Stimulated activated CD4-positive, alpha-beta T cell treated with anti-CD3 and anti-CD28 coated beads, TNF-alpha, amount 100 ng/mL, for 24 hours (primary cell): ENCODE measurements around the gene ANKRD31.
"Not testable (repeated sequence)": the region's sequence is repeated elsewhere in the genome, so short reads cannot be mapped to it uniquely, and the experiment has no call there.

ENCODE experiments used
- DNase-seq, 3 experiments: peaks; one replicate each; pipeline ENCODE4 v3.0.0-alpha.2; 2020; ENCODE audit warnings: low read depth in 3 of 3

The ANKRD31 gene

GRCh38 chr5:75142566-75143136 is 94.0 kb downstream of the ANKRD31 start:
- DNase-seq: no peak

GRCh38 chr5:75140277-75140676 is 96.4 kb downstream of the ANKRD31 start:
- no peak for DNase-seq

- DNase-seq: no peak
These were observed 98.0 kb downstream of the ANKRD31 start for GRCh38 chr5:75138689-75139088.

- no peak for DNase-seq
These were observed 105.8 kb downstream of the ANKRD31 start for GRCh38 chr5:75130818-75131349.

GRCh38 chr5:75116856-75117255 is 119.8 kb downstream of the ANKRD31 start:
- no peak for DNase-seq

GRCh38 chr5:75114311-75114710 is 122.4 kb downstream of the ANKRD31 start:
- not testable (repeated sequence) for DNase-seq

GRCh38 chr5:75113354-75114113 is 123.1 kb downstream of the ANKRD31 start:
- DNase-seq: no peak

GRCh38 chr5:75108931-75109596 is 127.6 kb downstream of the ANKRD31 start:
- DNase-seq: no peak

GRCh38 chr5:75108515-75108914 is 128.2 kb downstream of the ANKRD31 start:
- DNase-seq: no peak

- DNase-seq: not testable (repeated sequence)
These were observed 140.7 kb downstream of the ANKRD31 start for GRCh38 chr5:75095956-75096355.

GRCh38 chr5:75091597-75091996 is 145.1 kb downstream of the ANKRD31 start:
- DNase-seq: no peak

GRCh38 chr5:75089662-75090061 is 147.0 kb downstream of the ANKRD31 start:
- DNase-seq: no peak

- DNase-seq: peak in 1 of 3 experiments; percentile 11
These were observed 147.5 kb downstream of the ANKRD31 start for GRCh38 chr5:75089137-75089536.

GRCh38 chr5:75088648-75089047 is 148.0 kb downstream of the ANKRD31 start:
- DNase-seq: no peak

- no peak for DNase-seq
These were observed 155.2 kb downstream of the ANKRD31 start for GRCh38 chr5:75081510-75081909.

- not testable (repeated sequence) for DNase-seq
These were observed 157.3 kb downstream of the ANKRD31 start for GRCh38 chr5:75079346-75079745.

GRCh38 chr5:75078027-75078426 is 158.7 kb downstream of the ANKRD31 start:
- no peak for DNase-seq

GRCh38 chr5:75072061-75072460 is 164.6 kb downstream of the ANKRD31 start:
- no peak for DNase-seq

GRCh38 chr5:75071100-75071499 is 165.6 kb downstream of the ANKRD31 start:
- DNase-seq: no peak

GRCh38 chr5:75067434-75067833 is 169.2 kb downstream of the ANKRD31 start:
- DNase-seq: no peak

- no peak for DNase-seq
These were observed 173.7 kb downstream of the ANKRD31 start for GRCh38 chr5:75062925-75063531.

GRCh38 chr5:75059912-75060545 is 176.6 kb downstream of the ANKRD31 start:
- DNase-seq: peak in 1 of 3 experiments; percentile 22
